ENCODE data around the gene MBOAT7. TPM values are rescaled to one million over a fixed set of nuclear protein-coding genes. Genes with fewer than 3 reads are reported as not detected.
"Not testable (repeated sequence)": the region's sequence is repeated elsewhere in the genome, so short reads cannot be mapped to it uniquely, and the experiment has no call there.

MBOAT7 gene
- total and polyA plus RNA-seq, 2 of the 8 experiments (the other 6 are each of a cell fraction or from before 2014, with no cell fraction given) = 85.5 to 90.9 TPM

- H4K20me1 ChIP-seq (replicated peaks in 1 of 2; ENCODE audit: control insufficient read depth in 1 of 2, insufficient read depth in 2 of 2, low read length in 2 of 2); H2BK120ac ChIP-seq (replicated peaks; ENCODE audit: low read depth, low read length); H2BK5ac ChIP-seq (ENCODE audit: low read depth, low read length); H3K18ac ChIP-seq (ENCODE audit: extremely low read depth, low read length); H3K4me1 ChIP-seq (replicated peaks in 1 of 4; ENCODE audit: control insufficient read depth in 3 of 4, insufficient read depth in 4 of 4, low read length in 3 of 4); DNase-seq (ENCODE audit: low read depth in 1 of 2, low spot score in 2 of 2); H3K27ac ChIP-seq (ENCODE audit: low read depth, low read length); H4K5ac ChIP-seq (ENCODE audit: insufficient read length, low read depth, low read length); H3K79me2 ChIP-seq (ENCODE audit: control insufficient read depth in 1 of 2, insufficient read depth in 2 of 2, low read length in 2 of 2); H2AFZ ChIP-seq (ENCODE audit: low read length); H3K79me1 ChIP-seq (ENCODE audit: low read depth, low read length); H3K56ac ChIP-seq (replicated peaks; ENCODE audit: insufficient read length, low read depth, low read length); H3K9ac ChIP-seq (replicated peaks in 1 of 4; ENCODE audit: extremely low read depth in 1 of 4, low read depth in 3 of 4, low read length in 3 of 4); H2BK12ac ChIP-seq (ENCODE audit: low read depth, low read length); H3K23me2 ChIP-seq (ENCODE audit: low read depth, low read length); H3K27me3 ChIP-seq (replicated peaks in 1 of 4; ENCODE audit: control insufficient read depth in 3 of 4, extremely low read depth in 1 of 4, insufficient read depth in 3 of 4, low read length in 3 of 4); FAIRE-seq; H3K36me3 ChIP-seq (ENCODE audit: control insufficient read depth in 2 of 4, insufficient read depth in 4 of 4, low read length in 3 of 4); H2BK20ac ChIP-seq (ENCODE audit: low read length); H3K4me3 ChIP-seq (ENCODE audit: extremely low read depth in 1 of 4, insufficient read depth in 2 of 4, low read depth in 3 of 4, low read length in 4 of 4); H3K14ac ChIP-seq (ENCODE audit: insufficient read length); H3K23ac ChIP-seq (ENCODE audit: insufficient read length); H4K8ac ChIP-seq (ENCODE audit: extremely low read depth, insufficient read depth, low read length); H3K4ac ChIP-seq (replicated peaks; ENCODE audit: insufficient read length, low read depth, low read length); H2BK15ac ChIP-seq (ENCODE audit: low read length); H3K9me3 ChIP-seq (ENCODE audit: insufficient read depth in 2 of 2, low read depth in 1 of 2, low read length in 1 of 2): not testable (repeated sequence)
- Histone ChIP-seq H3K4me2 (ENCODE audit: insufficient read depth in 1 of 2, low read depth in 2 of 2, low read length in 2 of 2) (peak overlapping the region; percentile 11 to 45; a peak in 1 of 4 replicates), H4K91ac (replicated peaks; ENCODE audit: insufficient read length, low read length) (peak overlapping the region; percentile 74), H2AK5ac (ENCODE audit: low read depth, low read length) (peak overlapping the region; percentile 75; the same call in 1 of the 2 replicates)
- POLR2A ChIA-PET (ENCODE audit: partially characterized antibody) = interaction anchor here (0.8 to 6.7 kb wide), 9 partner anchors 8 to 37 kb away, joined by 4 to 55 read pairs (median 19); partner anchors contain the start of genes LENG1, MBOAT7, RPS9 and TSEN34
- 81% methylated on average over 9 of the region's 23 CpGs; no CpG with 5 or more reads in 1 of the 2 experiments for WGBS, 2 experiments (ENCODE audit: extremely low coverage in 1 of 2, insufficient coverage in 1 of 2, insufficient read length in 1 of 2, insufficient replicate concordance in 2 of 2, low coverage in 1 of 2, low lambda C conversion rate in 2 of 2, missing lambda C conversion rate in 1 of 2)
- CTCF ChIA-PET (ENCODE audit: partially characterized antibody) = interaction anchor here (0.6 to 2.6 kb wide), 7 partner anchors 11 to 461 kb away, joined by 3 to 8 read pairs (median 4); partner anchors contain the start of gene LENG1
These were observed 17.5 kb downstream of the MBOAT7 start for GRCh38 chr19:54171736-54172431.
